Right cardiac atrium (tissue), 5 donors: ENCODE measurements around the gene DTX1. TPM values are rescaled to one million over a fixed set of nuclear protein-coding genes. Genes with fewer than 3 reads are reported as not detected.
A peak's percentile ranks its signal among the peaks of the same experiment; 100 is the strongest.

Experiments used
- ATAC-seq, 2 donors: fragments of 200-7000 bp; cut with Tn5 transposase; one replicate each; pipeline versions ENCODE4 v1.8.0 to v1.9.1; 2020; ENCODE audit warnings: moderate library complexity in 2 of 2, mild to moderate bottlenecking in 1 of 2
- DNase-seq, 3 donors: peaks; one replicate each; pipeline ENCODE4 v3.0.0-alpha.2; 2020
- H3K27ac ChIP-seq: one replicate; pipeline ENCODE4 v1.5.1; 2013; ENCODE audit warnings: mild to moderate bottlenecking, low read length, control low read depth, moderate library complexity
- H3K27me3 ChIP-seq: one replicate; pipeline ENCODE4 v1.6.1; 2013; ENCODE audit not compliant: control insufficient read depth, insufficient read depth
- H3K4me1 ChIP-seq: one replicate; pipeline ENCODE4 v1.6.1; 2013; ENCODE audit warnings: low read length; ENCODE audit not compliant: control insufficient read depth, insufficient read depth
- H3K4me3 ChIP-seq: one replicate; pipeline ENCODE4 v1.5.1; 2013; ENCODE audit warnings: low read length, control low read depth
- H3K9me3 ChIP-seq: one replicate; pipeline ENCODE4 v1.6.1; 2013; ENCODE audit warnings: low read length; ENCODE audit not compliant: control insufficient read depth
- WGBS: extraction: QIAGEN DNeasy Blood & Tissue Kit; methylation state at CpG from one replicate; pipeline ENCODE4 v1.1.7; 2013; 5-methylcytosine and 5-hydroxymethylcytosine counted together
- intact Hi-C, 4 donors: fragments of 100-400 bp; cut with DNase I; formaldehyde crosslinking; loops; one replicate each; pipeline versions ENCODE4 v1.11.0 to v1.14.0; 2022 to 2023
- polyA plus RNA-seq: library from polyadenylated mRNA; stranded (reverse); fragments of 200-250 nt; gene quantifications from one replicate; pipeline ENCODE4 v1.2.3, GENCODE V29; 2013
- total RNA-seq, 4 donors: library from RNA; stranded (reverse); fragmentation: NEBNext Ultra II Directional; extraction: Animal tissue kit (Norgen Biotek cat#: 25700); gene quantifications; one replicate each; pipeline ENCODE4 v1.2.1, GENCODE V29; 2021
- donor health status: healthy with polysubstance abuse.
- donor health status: DM: no; HTN: yes; CAD: no.
- donor health status: DM: no; HTN: no; CAD: no.
- donor health status: DM: no; HTN: yes; CAD: no; lungs with severe emphysema.
- donor health status: DM: yes; HTN: yes; CAD: no.

The DTX1 gene
- total and polyA plus RNA-seq, 5 donors, result 1.2 to 4.9 (median 3.1) TPM

- intact Hi-C loops, result loop anchor here in 1 of 4 donors (10.0 kb wide), 1 partner anchor 115 kb away; no protein-coding TSS in a partner anchor
- Histone ChIP-seq H3K4me1 (no peaks in the 10 kb centered on the region), H3K27me3 (no peaks in the 10 kb centered on the region), H3K27ac (no peak overlapping the region), H3K9me3 (no peaks in the 10 kb centered on the region), H3K4me3 (no peak overlapping the region)
- no peak for DNase-seq
- WGBS, result 74% methylated on average over 4 of the region's 4 CpGs
- ATAC-seq, result no peak
Observed at GRCh38 chr12:113039911-113040445, 16.6 kb upstream of the DTX1 start.

- intact Hi-C loops, result loop anchor here in 1 of 4 donors (10.0 kb wide), 1 partner anchor 114 kb away; no protein-coding TSS in a partner anchor
- peak overlapping the region; percentile 42 for H3K27ac ChIP-seq
- no peaks in the 10 kb centered on the region for H3K4me1 ChIP-seq
- WGBS, result 49% methylated on average over 7 of the region's 7 CpGs
- H3K27me3 ChIP-seq, result no peaks in the 10 kb centered on the region
- DNase-seq (peak; percentile 87 to 89 (median 88)), ATAC-seq (peak; percentile 96 to 99)
- H3K4me3 ChIP-seq, result no peak overlapping the region
- H3K9me3 ChIP-seq, result no peaks in the 10 kb centered on the region
Observed at GRCh38 chr12:113040722-113041171, 15.8 kb upstream of the DTX1 start.

GRCh38 chr12:113041560-113041959 lies 15.0 kb upstream of the DTX1 start:
- ATAC-seq (no peak), DNase-seq (no peak)
- H3K4me1 ChIP-seq, result no peaks in the 10 kb centered on the region
- no peaks in the 10 kb centered on the region for H3K27me3 ChIP-seq
- no peaks in the 10 kb centered on the region for H3K9me3 ChIP-seq
- 95% methylated on average over 7 of the region's 7 CpGs for WGBS
- no peak overlapping the region for H3K27ac ChIP-seq
- no peak overlapping the region for H3K4me3 ChIP-seq
- intact Hi-C loops, result loop anchor here in 1 of 4 donors (10.0 kb wide), 1 partner anchor 113 kb away; no protein-coding TSS in a partner anchor

GRCh38 chr12:113043240-113043639 lies 13.3 kb upstream of the DTX1 start:
- intact Hi-C loops, result loop anchor here in 1 of 4 donors (10.0 kb wide), 1 partner anchor 112 kb away; no protein-coding TSS in a partner anchor
- no peaks in the 10 kb centered on the region for H3K27me3 ChIP-seq
- whole genome bisulfite sequencing, result 65% methylated on average over 8 of the region's 8 CpGs
- no peak for ATAC-seq
- H3K9me3 ChIP-seq, result no peaks in the 10 kb centered on the region
- no peak overlapping the region for H3K4me3 ChIP-seq
- no peaks in the 10 kb centered on the region for H3K4me1 ChIP-seq
- peak in 1 of 3 donors; percentile 51 for DNase-seq
- no peak overlapping the region for H3K27ac ChIP-seq

- Histone ChIP-seq H3K4me1 (no peaks in the 10 kb centered on the region), H3K9me3 (no peaks in the 10 kb centered on the region), H3K4me3 (no peak overlapping the region), H3K27me3 (no peaks in the 10 kb centered on the region), H3K27ac (no peak overlapping the region)
- 75% methylated on average over 3 of the region's 3 CpGs for WGBS
- intact Hi-C loops, result loop anchor here in 1 of 4 donors (10.0 kb wide), 1 partner anchor 110 kb away; no protein-coding TSS in a partner anchor
- DNase-seq (no peak), ATAC-seq (no peak)
Observed at GRCh38 chr12:113044516-113044915, 12.0 kb upstream of the DTX1 start.

- no peak overlapping the region for H3K4me3 ChIP-seq
- H3K27ac ChIP-seq, result no peak overlapping the region
- WGBS, result 9% methylated on average over 6 of the region's 6 CpGs
- intact Hi-C loops, result loop anchor here in 3 of 4 donors (2.0 to 10.0 kb wide), 3 partner anchors 104 to 126 kb away; no protein-coding TSS in a partner anchor
- peak in 1 of 3 donors; percentile 70 for DNase-seq
- H3K4me1 ChIP-seq, result no peaks in the 10 kb centered on the region
- no peaks in the 10 kb centered on the region for H3K27me3 ChIP-seq
- no peaks in the 10 kb centered on the region for H3K9me3 ChIP-seq
- peak; percentile 70 to 78 for ATAC-seq
Observed at GRCh38 chr12:113048716-113049127, 7.8 kb upstream of the DTX1 start.

- DNase-seq (peak in 1 of 3 donors; percentile 26), ATAC-seq (peak in 1 of 2 donors; percentile 40)
- intact Hi-C loops, result loop anchor here (2.0 to 10.0 kb wide), 5 partner anchors 47 to 125 kb away; no protein-coding TSS in a partner anchor
- no peaks in the 10 kb centered on the region for H3K9me3 ChIP-seq
- no peak overlapping the region for H3K4me3 ChIP-seq
- no peak overlapping the region for H3K27ac ChIP-seq
- H3K4me1 ChIP-seq, result no peaks in the 10 kb centered on the region
- H3K27me3 ChIP-seq, result no peaks in the 10 kb centered on the region
- 48% methylated on average over 11 of the region's 11 CpGs for WGBS
Observed at GRCh38 chr12:113049976-113050742, 6.4 kb upstream of the DTX1 start.

GRCh38 chr12:113050795-113051194 lies 5.7 kb upstream of the DTX1 start:
- WGBS, result 88% methylated on average over 7 of the region's 7 CpGs
- H3K4me1 ChIP-seq, result no peaks in the 10 kb centered on the region
- H3K27me3 ChIP-seq, result no peaks in the 10 kb centered on the region
- no peaks in the 10 kb centered on the region for H3K9me3 ChIP-seq
- DNase-seq (no peak), ATAC-seq (no peak)
- no peak overlapping the region for H3K4me3 ChIP-seq
- intact Hi-C loops, result loop anchor here in 3 of 4 donors (5.0 to 10.0 kb wide), 3 partner anchors 47 to 122 kb away; no protein-coding TSS in a partner anchor
- no peak overlapping the region for H3K27ac ChIP-seq

GRCh38 chr12:113051759-113052158 lies 4.8 kb upstream of the DTX1 start:
- Histone ChIP-seq H3K9me3 (no peaks in the 10 kb centered on the region), H3K27me3 (no peaks in the 10 kb centered on the region), H3K4me1 (no peaks in the 10 kb centered on the region), H3K27ac (no peak overlapping the region), H3K4me3 (no peak overlapping the region)
- WGBS, result 88% methylated on average over 4 of the region's 4 CpGs
- ATAC-seq, result no peak
- intact Hi-C loops, result loop anchor here in 3 of 4 donors (5.0 to 10.0 kb wide), 3 partner anchors 46 to 121 kb away; no protein-coding TSS in a partner anchor
- no peak for DNase-seq

GRCh38 chr12:113052326-113052725 lies 4.2 kb upstream of the DTX1 start:
- Histone ChIP-seq H3K27ac (no peak overlapping the region), H3K4me3 (no peak overlapping the region), H3K9me3 (no peaks in the 10 kb centered on the region), H3K4me1 (no peaks in the 10 kb centered on the region), H3K27me3 (no peaks in the 10 kb centered on the region)
- ATAC-seq (no peak), DNase-seq (no peak)
- 64% methylated on average over 4 of the region's 4 CpGs for WGBS
- intact Hi-C loops, result loop anchor here in 3 of 4 donors (5.0 to 10.0 kb wide), 3 partner anchors 45 to 120 kb away; no protein-coding TSS in a partner anchor
